ENCODE data around the gene NDUFC2. TPM values are rescaled to one million over a fixed set of nuclear protein-coding genes. Genes with fewer than 3 reads are reported as not detected.

The NDUFC2 gene
- total RNA-seq, 1 experiment from 2014 or later, result 425 TPM

DNA sequence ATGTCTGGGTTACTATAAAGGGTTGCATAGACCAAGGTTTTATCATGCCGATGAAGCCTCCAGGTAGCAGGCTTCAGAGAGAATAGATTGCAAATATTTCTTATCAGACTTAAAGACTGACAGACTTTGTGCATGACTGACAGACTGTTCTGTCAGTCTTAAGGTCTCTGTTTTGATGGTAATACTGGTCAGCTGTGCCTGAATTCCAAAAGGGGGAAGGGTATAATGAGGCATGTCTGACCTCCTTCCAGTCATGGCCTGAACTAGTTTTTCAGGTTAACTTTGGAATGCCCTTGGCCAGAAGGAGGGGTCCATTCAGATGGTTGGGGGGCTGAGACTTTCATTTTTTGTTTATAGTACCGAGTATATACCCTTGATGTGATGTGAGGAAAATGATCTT lies 51.9 kb downstream of the NDUFC2 start:
- no peak for DNase-seq (ENCODE audit: low spot score)
- Histone ChIP-seq H3K36me3 (ENCODE audit: insufficient read depth, low read length, poor library complexity, severe bottlenecking) (no peaks in the 10 kb centered on the region), H3K9me3 (ENCODE audit: low read depth, low read length, poor library complexity, severe bottlenecking) (no peaks in the 10 kb centered on the region), H3K4me1 (ENCODE audit: insufficient read depth, low read length, poor library complexity, severe bottlenecking) (peaks cover 17% of the 10 kb centered on the region), H3K27me3 (replicated peaks; ENCODE audit: insufficient read depth, low read depth, low read length, poor library complexity) (no peaks in the 10 kb centered on the region), H3K4me3 (ENCODE audit: low read depth, low read length, poor library complexity, severe bottlenecking) (no peak overlapping the region), H3K27ac (ENCODE audit: low read depth, low read length, poor library complexity, severe bottlenecking) (no peak overlapping the region)
- intact Hi-C loops (cut with micrococcal nuclease; ENCODE audit: unreplicated experiment), result no loop called here
- ChIA-PET CTCF (no interaction called here), POLR2A (ENCODE audit: low non-redundant PET) (no interaction called here)
- no TSS peak for BruUV-seq (replicated peaks)
- TF ChIP-seq, protein P1, sequence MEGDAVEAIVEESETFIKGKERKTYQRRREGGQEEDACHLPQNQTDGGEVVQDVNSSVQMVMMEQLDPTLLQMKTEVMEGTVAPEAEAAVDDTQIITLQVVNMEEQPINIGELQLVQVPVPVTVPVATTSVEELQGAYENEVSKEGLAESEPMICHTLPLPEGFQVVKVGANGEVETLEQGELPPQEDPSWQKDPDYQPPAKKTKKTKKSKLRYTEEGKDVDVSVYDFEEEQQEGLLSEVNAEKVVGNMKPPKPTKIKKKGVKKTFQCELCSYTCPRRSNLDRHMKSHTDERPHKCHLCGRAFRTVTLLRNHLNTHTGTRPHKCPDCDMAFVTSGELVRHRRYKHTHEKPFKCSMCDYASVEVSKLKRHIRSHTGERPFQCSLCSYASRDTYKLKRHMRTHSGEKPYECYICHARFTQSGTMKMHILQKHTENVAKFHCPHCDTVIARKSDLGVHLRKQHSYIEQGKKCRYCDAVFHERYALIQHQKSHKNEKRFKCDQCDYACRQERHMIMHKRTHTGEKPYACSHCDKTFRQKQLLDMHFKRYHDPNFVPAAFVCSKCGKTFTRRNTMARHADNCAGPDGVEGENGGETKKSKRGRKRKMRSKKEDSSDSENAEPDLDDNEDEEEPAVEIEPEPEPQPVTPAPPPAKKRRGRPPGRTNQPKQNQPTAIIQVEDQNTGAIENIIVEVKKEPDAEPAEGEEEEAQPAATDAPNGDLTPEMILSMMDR (conservative IDR thresholded peaks at IDR 0.05; ENCODE audit: low read depth, low read length), result no peak
- no peak for TF ChIP-seq EZH2 (IDR thresholded peaks at IDR 0.05; ENCODE audit: borderline replicate concordance, low read depth, low read length, poor library complexity, severe bottlenecking)

DNA sequence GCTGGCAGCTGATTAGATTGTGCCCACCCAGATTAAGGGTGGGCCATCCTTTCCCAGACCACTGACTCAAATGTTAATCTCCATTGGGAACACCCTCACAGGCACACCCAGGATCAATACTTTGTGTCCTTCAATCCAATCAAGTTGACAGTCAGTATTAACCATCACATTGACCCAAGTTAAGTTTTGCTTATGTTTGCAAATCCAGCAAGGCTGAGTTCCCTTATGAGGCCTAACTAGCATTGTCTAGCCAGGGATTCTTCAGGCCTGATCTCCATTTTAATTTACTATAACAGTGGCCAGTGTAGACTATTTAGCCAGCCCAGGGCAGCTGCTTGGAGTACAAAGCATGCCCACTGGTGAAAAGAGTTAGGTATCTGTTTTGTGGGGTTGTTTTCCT lies 54.3 kb downstream of the NDUFC2 start:
- Histone ChIP-seq H3K27me3 (replicated peaks; ENCODE audit: insufficient read depth, low read depth, low read length, poor library complexity) (no peaks in the 10 kb centered on the region), H3K9me3 (ENCODE audit: low read depth, low read length, poor library complexity, severe bottlenecking) (no peaks in the 10 kb centered on the region), H3K27ac (ENCODE audit: low read depth, low read length, poor library complexity, severe bottlenecking) (no peak overlapping the region), H3K36me3 (ENCODE audit: insufficient read depth, low read length, poor library complexity, severe bottlenecking) (no peaks in the 10 kb centered on the region), H3K4me3 (ENCODE audit: low read depth, low read length, poor library complexity, severe bottlenecking) (no peak overlapping the region), H3K4me1 (ENCODE audit: insufficient read depth, low read length, poor library complexity, severe bottlenecking) (peaks cover 5% of the 10 kb centered on the region)
- no peak for TF ChIP-seq EZH2 (IDR thresholded peaks at IDR 0.05; ENCODE audit: borderline replicate concordance, low read depth, low read length, poor library complexity, severe bottlenecking)
- TF ChIP-seq, protein P1 (conservative IDR thresholded peaks at IDR 0.05; ENCODE audit: low read depth, low read length), result no peak
- intact Hi-C loops (cut with micrococcal nuclease; ENCODE audit: unreplicated experiment), result no loop called here
- CTCF ChIA-PET, result no interaction called here
- POLR2A ChIA-PET (ENCODE audit: low non-redundant PET), result no interaction called here
- no peak for DNase-seq (ENCODE audit: low spot score)
- BruUV-seq (replicated peaks), result no TSS peak

DNA sequence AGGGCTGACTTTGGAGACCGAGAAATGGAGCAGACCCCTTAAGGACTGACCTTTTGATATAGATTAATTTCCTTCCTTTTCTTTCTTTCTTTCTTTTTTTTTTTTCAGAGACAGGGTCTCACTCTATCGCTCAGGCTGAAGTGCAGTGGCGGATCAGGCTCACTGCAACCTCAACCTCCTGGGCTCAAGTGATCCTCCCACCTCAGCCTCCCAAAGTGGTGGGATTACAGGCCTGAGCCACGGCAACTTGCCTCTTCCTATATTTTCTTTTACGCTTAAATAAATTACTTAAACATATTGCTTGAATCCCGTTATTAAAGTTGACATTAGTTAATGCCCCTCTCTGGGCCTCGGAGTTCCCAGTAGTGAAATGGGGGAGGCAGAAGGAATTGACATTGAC lies 56.2 kb downstream of the NDUFC2 start:
- POLR2A ChIA-PET (ENCODE audit: low non-redundant PET), result no interaction called here
- intact Hi-C loops (cut with micrococcal nuclease; ENCODE audit: unreplicated experiment), result no loop called here
- no peaks in the 10 kb centered on the region for H3K36me3 ChIP-seq (ENCODE audit: insufficient read depth, low read length, poor library complexity, severe bottlenecking)
- H3K27me3 ChIP-seq (replicated peaks; ENCODE audit: insufficient read depth, low read depth, low read length, poor library complexity), result no peaks in the 10 kb centered on the region
- no peak overlapping the region for H3K4me3 ChIP-seq (ENCODE audit: low read depth, low read length, poor library complexity, severe bottlenecking)
- no peak overlapping the region for H3K27ac ChIP-seq (ENCODE audit: low read depth, low read length, poor library complexity, severe bottlenecking)
- no peaks in the 10 kb centered on the region for H3K9me3 ChIP-seq (ENCODE audit: low read depth, low read length, poor library complexity, severe bottlenecking)
- TF ChIP-seq, protein P1 (conservative IDR thresholded peaks at IDR 0.05; ENCODE audit: low read depth, low read length), result no peak
- TF ChIP-seq EZH2 (IDR thresholded peaks at IDR 0.05; ENCODE audit: borderline replicate concordance, low read depth, low read length, poor library complexity, severe bottlenecking), result no peak
- CTCF ChIA-PET, result no interaction called here
- no TSS peak for BruUV-seq (replicated peaks)
- H3K4me1 ChIP-seq (ENCODE audit: insufficient read depth, low read length, poor library complexity, severe bottlenecking), result no peaks in the 10 kb centered on the region
- DNase-seq (ENCODE audit: low spot score), result no peak

Measured in A673 (cell line).